Keratinocyte (primary cell): ENCODE data around the gene AOPEP. TPM values are rescaled to one million over a fixed set of nuclear protein-coding genes. Genes with fewer than 3 reads are reported as not detected.

Source experiments
- DNase-seq: peaks from one replicate; pipeline ENCODE4 v3.0.0-alpha.2; 2011; ENCODE audit warnings: low read depth, missing footprints, low spot score
- FAIRE-seq: peaks from 2 replicates; lab custom pipeline; 2011; peaks lifted over from hg19 to GRCh38; lab: Jason Lieb, UNC
- H2AFZ ChIP-seq: 2 replicates; pipeline ENCODE4 v1.6.0; 2012; ENCODE audit warnings: low read length, control low read depth, inconsistent platforms; ENCODE audit not compliant: control insufficient read depth
- H3K27ac ChIP-seq: 2 replicates; pipeline ENCODE4 v1.5.1; 2011; ENCODE audit warnings: low read length; ENCODE audit not compliant: control insufficient read depth, insufficient read depth
- H3K27me3 ChIP-seq: 3 replicates; pipeline ENCODE4 v1.6.0; 2011; ENCODE audit warnings: low read length; ENCODE audit not compliant: control insufficient read depth, insufficient read depth; ENCODE audit errors: extremely low read depth
- H3K36me3 ChIP-seq, 2 experiments: 2 replicates in 1 of 2; 3 replicates in 1 of 2; pipeline ENCODE4 v1.5.1; 2011; ENCODE audit warnings: low read length in 2 of 2, mild to moderate bottlenecking in 1 of 2; ENCODE audit not compliant: control insufficient read depth in 2 of 2, insufficient read depth in 2 of 2; ENCODE audit errors: extremely low read depth in 1 of 2
- H3K4me1 ChIP-seq: 3 replicates; pipeline ENCODE4 v1.5.1; 2011; ENCODE audit warnings: low read length; ENCODE audit not compliant: control insufficient read depth, insufficient read depth; ENCODE audit errors: extremely low read depth
- H3K4me2 ChIP-seq: 3 replicates; pipeline ENCODE4 v1.6.0; 2011; ENCODE audit warnings: low read depth, low read length; ENCODE audit not compliant: control insufficient read depth, insufficient read depth; ENCODE audit errors: extremely low read depth
- H3K4me3 ChIP-seq, 3 experiments: fragments of 200-600 bp in 1 of 3; sonication (generic) in 1 of 3; 2 replicates in 2 of 3; 3 replicates in 1 of 3; pipeline ENCODE4 v1.5.1; 2011 to 2016; ENCODE audit warnings: low read length in 3 of 3, mild to moderate bottlenecking in 3 of 3, control low read depth in 2 of 3, inconsistent platforms in 1 of 3, low read depth in 1 of 3, mixed read lengths in 1 of 3, mixed run types in 1 of 3, moderate library complexity in 1 of 3; ENCODE audit not compliant: control insufficient read depth in 2 of 3, insufficient read depth in 2 of 3; ENCODE audit errors: extremely low read depth in 1 of 3
- H3K79me2 ChIP-seq: 2 replicates; pipeline ENCODE4 v1.6.0; 2012; ENCODE audit warnings: low read length; ENCODE audit not compliant: control insufficient read depth, insufficient read depth
- H3K9ac ChIP-seq: 3 replicates; pipeline ENCODE4 v1.6.0; 2011; ENCODE audit warnings: low read length; ENCODE audit not compliant: control insufficient read depth, insufficient read depth; ENCODE audit errors: extremely low read depth
- H3K9me1 ChIP-seq: 3 replicates; pipeline ENCODE4 v1.6.0; 2011; ENCODE audit warnings: low read length; ENCODE audit not compliant: control insufficient read depth, insufficient read depth; ENCODE audit errors: extremely low read depth
- H3K9me3 ChIP-seq: 2 replicates; pipeline ENCODE4 v1.5.1; 2012; ENCODE audit warnings: low read depth, low read length; ENCODE audit not compliant: control insufficient read depth
- H4K20me1 ChIP-seq: 3 replicates; pipeline ENCODE4 v1.6.0; 2011; ENCODE audit warnings: low read length; ENCODE audit not compliant: control insufficient read depth, insufficient read depth; ENCODE audit errors: extremely low read depth
- EZH2 ChIP-seq: IDR thresholded peaks from one replicate; pipeline ENCODE4 v1.6.1; 2012; ENCODE audit warnings: inconsistent platforms, mild to moderate bottlenecking, low read length, moderate library complexity
- dilution Hi-C: fragments of 300-500 bp; cut with MboI; formaldehyde crosslinking; loops from one replicate; pipeline ENCODE4 v1.7.0; 2020; ENCODE audit warnings: low sequenced_read_pairs; ENCODE audit not compliant: extremely low pct_ligation_motif_present
- polyA plus RNA-seq, 5 experiments: library from polyadenylated mRNA; depleted of rRNA in 3 of 5; stranded (reverse) in 3 of 5; stranded (forward) in 1 of 5; unstranded in 1 of 5; fragments of >200 nt; gene quantifications; 1 replicate in 1 of 5; 2 replicates in 3 of 5; 3 replicates in 1 of 5; pipeline versions ENCODE4 v1.2.1 to v1.2.3, GENCODE V29; 2011 to 2012; ENCODE audit warnings: missing spikeins in 2 of 5, low read depth in 1 of 5, low replicate concordance in 1 of 5
- TF ChIP-seq, protein P1 (sequence below), 3 experiments: IDR thresholded peaks in 1 of 3; conservative IDR thresholded peaks in 1 of 3; optimal IDR thresholded peaks in 1 of 3; 2 replicates in 2 of 3; 3 replicates in 1 of 3; pipeline versions ENCODE3 to v1.5.1; 2011; ENCODE audit warnings: low read length in 3 of 3, mild to moderate bottlenecking in 3 of 3, moderate library complexity in 2 of 3, control low read depth in 1 of 3, inconsistent platforms in 1 of 3; ENCODE audit not compliant: insufficient read depth in 2 of 3; ENCODE audit errors: extremely low read depth in 1 of 3

Gene AOPEP
- polyA plus RNA-seq, 1 donor (not counting 4 experiments of a cell fraction or from before 2014, with no cell fraction given) = 27.0 TPM

GRCh38 chr9:94802251-94802650, 75.8 kb downstream of the AOPEP start:
- Histone ChIP-seq H3K4me2 (peak overlapping the region; percentile 83), H3K79me2 (no peaks in the 10 kb centered on the region), H3K9ac (peak overlapping the region; percentile 60), H3K27me3 (no peaks in the 10 kb centered on the region), H3K9me3 (no peaks in the 10 kb centered on the region), H2AFZ (no peak overlapping the region), H3K36me3 (peaks cover 2 to 9% of the 10 kb centered on the region in 2 experiments), H4K20me1 (no peaks in the 10 kb centered on the region), H3K9me1 (no peaks in the 10 kb centered on the region), H3K4me3 (peak overlapping the region in 2 of 3 experiments; percentile 28 to 47), H3K4me1 (peaks cover 78% of the 10 kb centered on the region), H3K27ac (peak overlapping the region; percentile 85)
- no peak for TF ChIP-seq EZH2
- TF ChIP-seq, protein P1, sequence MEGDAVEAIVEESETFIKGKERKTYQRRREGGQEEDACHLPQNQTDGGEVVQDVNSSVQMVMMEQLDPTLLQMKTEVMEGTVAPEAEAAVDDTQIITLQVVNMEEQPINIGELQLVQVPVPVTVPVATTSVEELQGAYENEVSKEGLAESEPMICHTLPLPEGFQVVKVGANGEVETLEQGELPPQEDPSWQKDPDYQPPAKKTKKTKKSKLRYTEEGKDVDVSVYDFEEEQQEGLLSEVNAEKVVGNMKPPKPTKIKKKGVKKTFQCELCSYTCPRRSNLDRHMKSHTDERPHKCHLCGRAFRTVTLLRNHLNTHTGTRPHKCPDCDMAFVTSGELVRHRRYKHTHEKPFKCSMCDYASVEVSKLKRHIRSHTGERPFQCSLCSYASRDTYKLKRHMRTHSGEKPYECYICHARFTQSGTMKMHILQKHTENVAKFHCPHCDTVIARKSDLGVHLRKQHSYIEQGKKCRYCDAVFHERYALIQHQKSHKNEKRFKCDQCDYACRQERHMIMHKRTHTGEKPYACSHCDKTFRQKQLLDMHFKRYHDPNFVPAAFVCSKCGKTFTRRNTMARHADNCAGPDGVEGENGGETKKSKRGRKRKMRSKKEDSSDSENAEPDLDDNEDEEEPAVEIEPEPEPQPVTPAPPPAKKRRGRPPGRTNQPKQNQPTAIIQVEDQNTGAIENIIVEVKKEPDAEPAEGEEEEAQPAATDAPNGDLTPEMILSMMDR (optimal IDR thresholded peaks at IDR 0.05 in 1 of 3, IDR thresholded peaks at IDR 0.05 in 1 of 3, conservative IDR thresholded peaks at IDR 0.05 in 1 of 3; ENCODE audit: extremely low read depth in 1 of 3, insufficient read depth in 2 of 3, low read length in 3 of 3) = no peak
- peak; percentile 23 for FAIRE-seq
- dilution Hi-C loops = no loop called here
- no peak for DNase-seq

DNA sequence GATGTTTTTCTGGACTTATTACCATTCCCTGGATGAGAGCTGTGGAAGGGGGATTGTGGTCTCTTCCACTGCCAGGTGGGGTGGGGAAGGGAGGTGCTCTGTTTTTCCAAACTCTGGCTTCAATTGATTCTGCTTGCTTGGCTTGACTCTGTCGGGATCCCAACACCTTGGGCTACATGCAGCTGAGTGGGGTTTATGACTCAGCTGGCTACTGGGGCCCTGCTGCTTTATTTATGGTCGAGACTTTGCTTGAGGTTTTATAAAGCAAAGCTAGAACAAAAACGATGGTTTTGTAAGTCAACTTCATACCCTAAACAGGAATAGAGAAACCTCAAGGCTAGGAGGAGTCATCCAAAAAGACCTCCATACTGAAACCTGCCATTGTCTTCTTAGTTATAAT, 76.3 kb downstream of the AOPEP start:
- no peak for DNase-seq

More for the DNA sequence above, 76.3 kb downstream of the AOPEP start:
- peaks cover 78% of the 10 kb centered on the region for H3K4me1 ChIP-seq
- H3K4me2 ChIP-seq = peak overlapping the region; percentile 83
- H3K9ac ChIP-seq = peak overlapping the region; percentile 60
- TF ChIP-seq EZH2 = no peak
- TF ChIP-seq, protein P1 (optimal IDR thresholded peaks at IDR 0.05 in 1 of 3, IDR thresholded peaks at IDR 0.05 in 1 of 3, conservative IDR thresholded peaks at IDR 0.05 in 1 of 3; ENCODE audit: extremely low read depth in 1 of 3, insufficient read depth in 2 of 3, low read length in 3 of 3) = no peak
- H4K20me1 ChIP-seq = no peaks in the 10 kb centered on the region
- peaks cover 4 to 9% of the 10 kb centered on the region in 2 experiments for H3K36me3 ChIP-seq
- no peaks in the 10 kb centered on the region for H3K9me1 ChIP-seq
- peak overlapping the region; percentile 85 for H3K27ac ChIP-seq
- FAIRE-seq = peak; percentile 48
- no peaks in the 10 kb centered on the region for H3K9me3 ChIP-seq
- H3K27me3 ChIP-seq = no peaks in the 10 kb centered on the region
- peak overlapping the region in 2 of 3 experiments; percentile 28 to 47 for H3K4me3 ChIP-seq
- dilution Hi-C loops = no loop called here
- H2AFZ ChIP-seq = peak overlapping the region; percentile 31
- no peaks in the 10 kb centered on the region for H3K79me2 ChIP-seq
